Glomerular endothelial cell (primary cell): Measurements from ENCODE around the gene DHRS12. TPM values are rescaled to one million over a fixed set of nuclear protein-coding genes. Genes with fewer than 3 reads are reported as not detected.

Experiments
- DNase-seq: peaks from one replicate; pipeline ENCODE4 v3.0.0-alpha.2; 2011; ENCODE audit warnings: low read depth, low spot score; ENCODE audit errors: extremely low read depth
- total RNA-seq: library from RNA; depleted of rRNA; stranded (reverse); fragments of >200 nt; gene quantifications from 2 replicates; pipeline ENCODE4 v1.2.3, GENCODE V29; 2015

Gene DHRS12
- total RNA-seq, 1 donor from 2014 or later, result 14.2 TPM

DNA sequence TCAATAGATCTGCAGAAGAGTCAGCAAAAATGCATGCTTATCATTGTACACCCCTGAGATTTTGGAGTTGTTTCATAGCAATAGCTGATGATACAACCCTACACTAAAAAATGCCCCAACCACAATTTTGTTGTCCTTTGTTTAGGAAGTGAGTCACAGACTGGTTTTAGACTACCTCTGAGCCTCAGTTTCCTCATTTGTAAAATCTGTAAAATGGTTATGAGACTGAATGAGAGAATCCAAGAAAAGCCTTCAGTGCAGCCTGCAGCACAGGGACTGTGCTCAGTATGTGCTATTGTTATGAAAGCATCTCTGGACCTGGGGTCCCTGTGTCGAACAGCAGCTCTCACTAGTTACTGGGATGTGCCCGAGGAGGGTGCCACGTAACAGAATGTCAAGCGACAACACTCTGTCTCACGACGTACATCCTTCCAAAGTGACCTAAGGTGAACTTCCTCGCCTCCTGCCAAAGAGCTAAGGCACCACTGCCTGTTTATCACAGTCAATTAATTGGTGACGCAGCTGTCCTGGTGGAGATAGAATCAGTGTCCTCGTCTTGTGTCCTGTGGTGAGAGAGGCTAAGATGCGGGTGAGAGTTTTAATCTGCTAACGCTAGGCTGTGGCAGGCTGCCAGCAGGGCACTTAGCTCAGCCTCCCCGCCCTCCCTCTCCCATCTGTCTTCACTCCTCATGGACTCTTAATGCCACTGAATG lies 18.1 kb downstream of the DHRS12 start:
- DNase-seq, result no peak

DNA sequence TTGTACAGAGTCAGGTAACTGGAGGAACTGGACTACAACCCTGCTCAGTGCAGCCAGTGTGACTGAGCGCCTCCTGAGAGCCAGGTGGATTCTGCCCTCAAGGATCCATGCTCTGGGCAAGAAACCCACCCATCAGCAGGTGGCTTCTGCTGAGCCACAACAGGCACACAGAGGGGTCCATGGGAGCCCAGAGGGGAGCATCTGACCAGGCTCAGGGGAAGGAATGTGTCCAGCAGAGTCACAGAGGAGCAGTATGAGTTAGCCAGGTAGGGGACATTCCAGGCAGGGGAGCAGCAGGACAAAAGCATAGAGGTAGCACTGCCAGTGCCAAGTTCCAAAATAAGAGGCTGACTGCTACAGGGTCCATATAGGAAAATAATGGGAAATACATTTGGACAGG lies 19.9 kb downstream of the DHRS12 start:
- no peak for DNase-seq

DNA sequence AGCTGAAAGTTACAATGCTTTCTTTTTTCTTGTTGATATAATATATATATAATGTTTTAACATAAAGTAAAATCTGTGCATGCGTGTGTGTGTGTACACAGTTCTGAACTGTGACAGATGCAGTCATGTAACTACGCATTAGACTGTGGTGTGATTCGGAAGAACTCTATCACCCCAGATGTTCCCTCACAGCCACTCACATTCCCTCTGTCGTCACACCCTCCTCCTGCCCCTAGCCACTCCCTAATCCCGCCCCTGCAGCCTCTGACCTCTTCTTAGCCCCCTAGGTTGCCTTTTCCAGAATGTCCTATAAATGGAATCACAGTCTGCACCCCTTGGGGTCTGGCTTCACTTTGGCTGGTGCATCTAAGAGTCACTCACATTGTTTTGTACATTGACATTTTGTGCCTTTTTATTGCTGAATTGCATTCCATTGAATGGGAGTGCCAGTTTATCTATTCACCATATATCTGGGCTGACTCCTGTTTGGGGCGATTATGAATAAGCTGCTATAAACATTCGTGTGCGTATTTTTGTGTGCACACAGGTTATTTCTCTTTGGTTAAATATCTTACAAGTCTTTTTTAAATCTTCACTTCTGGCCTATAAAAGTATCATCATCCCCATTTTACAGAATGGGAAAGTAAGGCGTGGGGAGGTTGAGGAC lies 20.4 kb downstream of the DHRS12 start:
- no peak for DNase-seq

DNA sequence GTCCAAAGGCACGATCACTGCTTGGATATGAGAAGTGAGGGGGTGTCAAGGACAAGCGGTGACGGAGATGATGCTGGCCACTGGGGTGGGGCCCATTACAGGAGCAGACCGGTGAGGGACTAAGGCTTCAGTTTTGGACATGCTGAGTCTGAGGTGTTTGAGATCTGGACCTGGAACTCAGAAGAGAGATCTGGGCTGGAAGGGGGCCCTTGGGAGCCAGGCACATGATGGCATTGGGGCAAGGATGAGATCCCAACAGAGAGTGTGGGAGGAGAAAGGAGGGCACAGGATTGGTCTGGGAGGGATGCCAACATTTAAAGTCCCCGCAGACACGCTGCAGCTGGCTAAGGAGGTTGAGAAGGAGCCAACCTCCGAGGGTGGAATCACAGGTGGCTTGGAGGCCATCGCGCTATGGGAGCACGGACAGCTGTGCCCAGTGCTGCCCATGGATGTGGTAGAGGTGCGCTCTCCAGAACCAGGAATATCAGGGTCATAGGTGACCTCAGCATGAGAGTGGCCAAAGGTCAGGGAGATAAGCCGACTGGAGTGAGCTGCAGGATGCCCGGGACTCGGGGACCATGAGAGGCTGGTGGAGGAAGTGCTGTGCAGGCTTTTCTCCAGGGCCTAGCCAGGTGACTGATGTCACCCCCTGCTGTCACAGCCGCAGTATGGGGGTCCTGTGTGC lies 21.8 kb downstream of the DHRS12 start:
- DNase-seq, result no peak

DNA sequence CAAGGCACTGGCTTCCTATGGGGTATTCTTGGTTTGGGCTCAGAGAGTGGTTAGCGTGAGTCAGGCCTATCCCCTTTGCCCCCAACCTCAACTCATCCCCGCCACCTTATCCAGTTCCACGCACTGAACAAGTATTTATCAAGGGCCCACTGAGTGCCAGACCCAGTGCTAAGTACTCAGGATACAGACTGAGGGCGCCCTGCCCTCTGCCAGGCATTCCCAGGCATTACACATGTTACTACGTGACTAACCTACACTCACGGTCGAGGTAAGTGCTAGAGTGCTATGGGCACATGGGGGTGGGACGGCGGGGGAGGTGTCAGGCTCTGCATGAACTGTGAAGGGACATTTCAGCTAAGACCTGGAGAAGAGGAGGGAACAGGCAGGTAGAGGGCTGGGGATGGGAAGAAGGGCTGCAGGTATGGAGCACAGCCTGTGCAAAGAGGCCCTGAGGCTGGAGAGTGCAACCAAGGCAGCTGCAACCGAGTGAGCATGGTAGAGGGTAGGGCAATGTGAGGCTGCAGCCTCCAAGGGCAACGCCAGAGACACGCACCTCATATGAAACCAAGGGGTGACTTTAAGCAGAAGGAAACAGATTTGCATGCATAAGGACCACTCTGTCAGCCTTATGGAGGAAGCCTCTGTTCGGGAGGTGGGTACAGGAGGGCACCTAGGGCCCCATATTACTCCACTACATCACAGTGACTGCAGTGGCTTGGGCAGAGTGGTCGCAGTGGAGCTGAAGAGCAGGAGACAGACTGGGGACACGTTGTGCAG lies 22.5 kb downstream of the DHRS12 start:
- DNase-seq, result no peak

DNA sequence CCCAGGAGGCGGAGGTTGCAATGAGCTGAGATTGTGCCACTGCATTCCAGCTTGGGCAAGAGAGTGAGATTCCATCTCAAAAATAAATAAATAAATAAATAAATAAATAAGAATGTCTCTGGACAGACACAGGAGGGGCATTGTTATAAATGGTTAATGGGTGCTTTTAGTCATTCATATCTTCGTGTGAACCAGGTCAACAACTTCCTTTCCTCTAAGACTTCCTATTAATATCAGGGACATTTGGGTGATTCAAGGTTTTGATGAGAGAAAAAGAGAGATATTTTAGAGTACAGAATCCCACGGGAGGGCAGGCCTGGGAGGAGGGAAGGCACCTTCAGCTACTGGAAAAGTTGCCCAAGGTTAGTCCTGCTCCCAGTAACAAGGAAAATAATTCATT lies 23.9 kb downstream of the DHRS12 start:
- no peak for DNase-seq

DNA sequence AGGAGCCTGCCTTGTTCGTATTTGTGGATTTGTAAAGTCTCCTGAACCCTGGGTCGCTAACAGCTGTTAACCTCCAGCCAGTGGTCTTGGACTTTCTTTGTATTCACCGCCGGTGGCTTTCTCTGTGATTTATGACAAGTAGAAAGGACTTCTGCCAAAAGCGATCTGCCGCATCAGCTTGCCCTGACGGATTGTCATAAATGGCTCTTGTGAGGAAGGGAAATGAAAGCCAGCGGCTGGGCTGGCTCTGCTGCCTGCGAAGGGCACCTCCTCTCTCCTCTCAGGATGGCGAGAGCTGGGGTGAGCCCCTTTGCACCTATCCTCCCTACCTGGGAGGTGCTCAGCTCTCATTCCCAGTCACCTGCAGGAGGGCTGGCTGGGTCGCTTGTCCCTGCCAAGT lies 25.6 kb downstream of the DHRS12 start:
- DNase-seq, result no peak

DNA sequence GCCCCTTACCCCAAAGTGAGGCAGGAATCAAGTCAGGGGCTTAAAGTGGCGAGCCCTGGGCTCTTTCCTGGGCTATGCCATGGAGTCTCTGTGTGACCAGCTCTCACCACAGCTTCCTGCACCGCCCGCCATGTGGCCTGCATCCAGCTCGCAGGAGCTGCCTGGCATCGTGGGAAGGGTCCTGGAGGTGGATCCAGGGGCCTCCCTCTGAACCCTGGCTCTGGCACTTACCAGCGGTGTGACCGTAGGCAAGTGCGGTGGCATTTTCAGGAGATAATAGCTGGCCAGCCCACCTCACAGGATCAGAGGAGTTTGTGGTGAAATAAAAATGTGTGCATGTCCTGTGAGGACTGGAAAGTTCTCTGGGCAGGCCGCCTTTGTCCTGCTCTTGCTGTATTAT lies 26.0 kb downstream of the DHRS12 start:
- no peak for DNase-seq

DNA sequence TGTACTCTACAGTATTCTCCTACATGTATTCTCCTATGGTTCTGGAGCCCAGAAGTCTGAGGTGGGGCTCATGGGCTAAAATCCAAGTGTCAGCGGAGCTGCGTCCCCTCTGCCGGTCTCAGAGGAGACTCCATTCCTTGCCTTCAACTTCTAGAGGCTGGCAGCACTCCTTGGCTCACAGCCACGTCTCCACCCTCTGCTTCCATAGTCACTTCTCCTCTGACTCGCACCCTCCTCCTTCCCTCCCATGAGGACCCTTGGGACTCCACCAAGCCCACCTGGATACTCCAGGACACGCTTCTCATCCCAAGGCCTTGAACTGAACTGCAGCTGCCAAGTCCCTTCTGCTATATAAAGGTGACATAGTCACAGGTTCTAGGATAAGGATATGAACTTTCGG lies 27.8 kb downstream of the DHRS12 start:
- no peak for DNase-seq

DNA sequence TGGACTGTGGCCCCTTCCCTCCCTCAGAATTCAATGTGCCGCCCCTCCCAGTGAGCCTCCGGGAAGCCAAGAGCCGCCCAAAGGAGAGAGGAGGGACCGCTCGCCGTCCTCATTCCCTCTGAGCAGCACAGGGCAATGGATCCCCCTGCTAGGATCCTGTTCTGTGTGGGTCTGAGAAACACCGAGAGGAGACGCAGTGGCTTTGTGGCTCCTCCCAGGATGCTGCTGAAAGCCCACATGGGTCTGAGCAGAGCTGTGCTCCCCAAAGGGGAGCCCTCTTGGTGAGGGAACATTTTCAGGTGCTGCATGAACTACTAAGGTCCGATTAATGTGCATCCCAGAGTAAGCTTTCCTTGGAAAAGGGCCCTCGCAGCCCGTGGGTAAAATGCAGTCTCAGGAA lies 30.4 kb downstream of the DHRS12 start:
- DNase-seq, result no peak

DNA sequence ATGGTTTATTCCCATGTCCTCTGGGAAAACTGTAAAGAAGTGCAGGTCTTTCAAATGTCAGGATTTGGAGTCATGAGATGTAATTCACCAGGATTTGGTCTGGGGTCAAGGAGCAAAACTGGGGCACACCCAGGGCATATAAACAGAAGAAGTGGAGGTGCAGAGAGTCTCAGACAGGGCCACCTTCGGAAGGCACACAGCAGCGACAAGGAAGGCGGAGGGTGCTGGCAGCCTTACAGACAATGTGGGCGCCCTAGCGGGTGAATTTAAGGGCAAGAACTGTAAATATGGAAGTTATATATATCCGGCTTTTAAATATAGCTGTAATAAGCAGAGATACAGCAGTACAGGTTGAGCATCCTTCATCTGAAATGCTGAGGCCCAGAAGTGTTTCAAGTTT lies 31.2 kb downstream of the DHRS12 start:
- DNase-seq, result no peak

DNA sequence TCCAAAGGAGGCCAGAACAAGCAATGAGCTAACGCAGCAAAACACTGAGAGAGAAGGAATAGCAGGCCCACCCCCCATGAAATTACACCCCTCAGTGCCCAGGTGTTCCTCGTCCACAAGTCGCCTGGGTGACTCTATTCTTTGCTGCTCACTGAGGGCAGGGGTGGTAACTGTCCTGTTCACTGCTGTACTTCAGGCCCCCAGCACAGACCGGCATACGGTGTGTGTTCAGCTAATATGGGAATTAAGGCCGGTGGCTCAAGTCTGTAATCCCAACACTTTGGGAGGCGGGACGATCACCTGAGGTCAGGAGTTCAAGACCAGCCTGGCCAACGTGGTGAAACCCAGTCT lies 31.9 kb downstream of the DHRS12 start:
- no peak for DNase-seq

DNA sequence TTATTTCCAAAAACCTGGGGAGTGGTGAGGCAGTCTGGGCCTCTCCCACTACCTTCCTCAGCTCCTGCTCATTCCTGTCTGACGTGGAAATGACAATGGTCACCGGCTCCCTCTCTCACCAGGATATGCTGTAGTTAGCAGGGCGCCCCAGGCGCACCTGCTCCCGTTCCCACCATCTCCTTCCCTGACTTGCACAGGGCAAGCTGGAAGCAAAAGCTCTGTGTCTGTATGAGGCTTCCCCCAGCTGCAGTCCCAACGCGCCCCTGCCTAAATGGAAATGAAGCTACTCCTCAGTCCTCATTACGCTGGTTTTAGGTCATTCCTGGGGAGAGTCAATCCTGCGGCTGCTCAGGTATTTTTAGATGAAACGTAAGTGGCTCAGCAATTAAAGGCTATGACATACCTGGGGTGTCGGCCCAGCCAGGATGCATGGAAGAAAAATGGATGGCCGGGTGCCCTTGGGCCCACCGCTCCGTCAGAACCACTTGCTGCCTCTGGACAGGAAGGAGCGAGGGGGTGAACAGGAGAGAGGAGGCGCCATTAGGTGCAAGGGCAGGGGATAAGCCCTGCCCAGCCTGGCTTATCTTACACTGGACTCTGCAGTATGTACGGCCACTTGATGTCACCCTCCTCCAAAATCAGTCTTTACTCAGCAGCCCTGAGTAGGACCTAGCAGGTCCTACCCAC lies 32.4 kb downstream of the DHRS12 start:
- DNase-seq, result no peak

DNA sequence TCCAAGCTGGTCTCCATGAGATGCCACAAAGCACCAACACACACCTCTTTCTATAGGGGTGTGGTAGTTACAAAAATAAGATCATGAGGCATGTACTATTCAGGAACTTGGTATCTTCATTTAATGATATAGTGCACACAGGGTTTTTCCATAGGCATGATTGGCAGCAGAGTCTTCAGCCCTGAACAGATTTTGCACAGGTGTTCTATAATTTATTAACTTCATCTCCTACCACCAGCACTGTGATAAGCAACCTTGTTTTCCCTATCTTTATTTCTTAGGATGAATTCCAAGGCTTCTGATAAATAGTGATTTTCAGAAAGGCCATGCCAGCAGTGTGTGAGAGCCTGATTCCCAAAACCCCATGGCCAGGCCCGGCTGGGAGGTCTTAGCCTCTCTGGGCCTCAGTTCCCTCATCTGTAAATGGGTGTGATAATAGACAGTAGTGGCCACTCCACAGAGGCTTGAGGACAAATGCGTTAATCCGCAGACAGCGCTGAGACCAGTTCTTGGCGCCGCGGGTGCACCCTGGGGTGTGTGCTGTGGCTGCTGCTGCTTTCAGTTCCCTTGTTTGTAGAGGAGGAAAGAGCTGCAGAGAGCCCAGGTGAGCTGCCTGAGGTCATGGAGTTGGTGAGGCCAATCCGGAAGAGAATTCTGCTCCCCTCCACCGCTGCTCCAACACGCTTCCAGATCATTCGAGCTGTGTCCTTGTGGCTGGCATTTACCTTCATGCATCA lies 33.1 kb downstream of the DHRS12 start:
- no peak for DNase-seq

DNA sequence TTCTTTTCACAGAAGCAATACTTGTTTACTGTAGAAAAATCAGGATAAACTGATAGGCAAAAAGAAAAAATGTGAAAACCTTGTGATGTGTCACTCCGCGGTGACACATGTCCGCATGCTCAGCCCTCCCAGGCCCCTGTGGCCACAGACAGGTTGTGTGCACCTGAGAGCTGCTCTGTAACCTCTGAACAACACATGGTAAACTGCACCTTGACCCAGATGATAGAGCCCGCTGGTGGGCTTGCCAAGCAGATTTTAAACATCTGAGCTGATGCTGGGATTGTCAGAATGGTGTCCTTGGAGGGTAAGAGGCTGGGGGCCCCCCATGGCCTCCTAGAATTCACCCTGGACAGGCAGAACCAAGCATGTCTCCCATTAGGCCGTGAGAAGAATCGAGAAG lies 33.8 kb downstream of the DHRS12 start:
- no peak for DNase-seq

DNA sequence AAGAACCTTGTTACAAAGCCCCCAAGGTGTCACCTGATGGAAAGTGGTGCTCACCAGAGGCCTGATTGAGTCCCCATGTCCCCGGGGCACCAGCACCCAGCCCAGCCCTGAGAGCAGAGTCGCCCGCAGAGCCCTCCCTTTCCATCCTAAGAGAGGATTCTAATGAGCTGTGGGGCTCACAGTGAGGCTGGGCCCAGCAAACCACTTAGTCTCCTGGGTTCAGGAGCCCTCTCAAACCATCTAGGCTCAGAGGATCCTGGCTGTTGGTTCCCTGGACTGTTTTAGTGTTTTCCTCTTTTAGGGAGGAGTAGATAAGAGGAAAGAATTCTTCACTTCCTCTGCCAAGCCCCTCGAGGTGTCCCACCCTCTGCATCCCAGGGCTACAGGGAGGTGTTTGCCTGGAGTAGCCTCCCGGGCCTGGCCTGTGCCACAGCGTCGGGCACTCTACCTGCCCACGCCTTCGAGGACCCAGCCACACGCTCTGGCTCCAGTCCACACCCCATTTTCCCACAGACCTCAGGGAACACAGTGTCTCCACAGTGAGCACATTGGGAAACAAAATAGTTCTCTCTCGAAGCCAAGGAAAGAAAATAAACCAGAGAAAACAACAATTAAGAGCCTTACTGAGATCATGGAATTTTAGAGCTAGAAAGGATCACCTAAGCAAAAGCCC lies 34.4 kb downstream of the DHRS12 start:
- no peak for DNase-seq

DNA sequence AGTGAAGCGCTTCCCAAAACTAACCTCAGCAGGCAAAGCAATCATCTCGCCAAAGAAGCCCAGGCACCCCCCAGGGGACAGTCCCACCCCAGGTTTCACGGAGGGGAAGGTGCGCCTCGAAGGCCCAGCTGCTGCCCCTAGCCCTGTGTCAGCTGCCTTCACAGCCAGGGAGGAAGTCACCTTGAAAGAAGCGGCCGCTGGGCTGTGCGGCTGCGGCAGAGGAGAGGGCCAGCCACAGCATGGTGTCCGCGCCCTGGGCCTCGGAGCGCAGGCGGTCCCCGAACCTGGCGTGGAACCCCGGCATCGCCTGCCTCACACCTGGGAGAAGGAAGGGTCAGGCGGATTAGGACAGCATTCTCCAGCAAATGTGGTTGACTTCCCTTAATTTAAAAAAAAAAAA lies 35.0 kb downstream of the DHRS12 start:
- no peak for DNase-seq

DNA sequence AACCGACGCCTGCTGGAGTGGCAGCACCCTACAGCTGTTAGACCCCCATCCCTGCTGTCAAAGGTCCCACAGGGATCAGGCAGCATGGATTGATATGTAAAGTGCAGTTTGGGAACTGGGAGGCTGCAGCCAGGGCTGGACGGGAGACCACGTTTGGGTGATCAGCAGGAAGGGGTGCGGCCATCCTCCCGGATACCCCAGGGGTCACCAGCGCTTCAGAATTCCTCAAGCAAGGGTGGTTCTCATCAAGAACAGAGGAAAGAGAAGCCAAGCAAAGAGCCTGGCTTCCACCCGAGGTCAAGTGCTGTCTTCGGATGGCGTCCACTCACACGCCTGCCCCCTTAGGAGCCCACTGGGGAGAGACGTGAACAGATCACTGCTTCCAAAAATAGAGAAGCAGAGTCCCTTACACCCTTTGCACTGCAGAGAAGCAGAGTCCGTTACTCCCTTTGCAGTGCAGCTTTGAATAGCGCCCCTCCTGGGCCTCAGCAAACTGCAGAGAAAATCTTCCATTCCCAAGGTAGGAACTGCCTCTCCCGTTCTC lies 35.5 kb downstream of the DHRS12 start:
- no peak for DNase-seq

DNA sequence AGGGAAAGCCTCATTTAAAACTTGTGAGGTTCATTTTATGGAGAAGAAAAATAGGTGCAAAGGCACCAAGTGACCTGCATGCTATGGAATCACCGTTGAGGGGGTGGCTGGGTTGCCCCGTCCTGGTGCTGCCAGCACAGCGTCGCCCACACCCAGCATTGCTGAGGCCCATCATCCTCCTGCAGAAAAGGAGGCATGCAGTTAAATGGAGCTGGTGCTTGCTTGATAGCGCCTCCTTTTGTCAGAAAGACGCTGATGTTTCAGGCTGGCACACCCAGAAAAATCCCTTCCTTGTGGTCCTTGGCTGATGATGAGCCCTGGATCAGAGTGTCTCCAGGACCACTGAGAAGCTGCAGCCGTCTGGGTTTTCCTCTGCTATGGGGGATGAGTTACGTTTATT lies 36.9 kb downstream of the DHRS12 start:
- DNase-seq, result no peak
